Activated CD8-positive, alpha-beta memory T cell treated with anti-CD3 and anti-CD28 coated beads, Interleukin-2, amount 50 U/mL, for 24 hours (primary cell): ENCODE data around the gene ADCY9.

Experiments used
- DNase-seq: peaks from one replicate; pipeline ENCODE4 v3.0.0-alpha.2; 2020; ENCODE audit errors: extremely low read depth

ADCY9 gene

DNA sequence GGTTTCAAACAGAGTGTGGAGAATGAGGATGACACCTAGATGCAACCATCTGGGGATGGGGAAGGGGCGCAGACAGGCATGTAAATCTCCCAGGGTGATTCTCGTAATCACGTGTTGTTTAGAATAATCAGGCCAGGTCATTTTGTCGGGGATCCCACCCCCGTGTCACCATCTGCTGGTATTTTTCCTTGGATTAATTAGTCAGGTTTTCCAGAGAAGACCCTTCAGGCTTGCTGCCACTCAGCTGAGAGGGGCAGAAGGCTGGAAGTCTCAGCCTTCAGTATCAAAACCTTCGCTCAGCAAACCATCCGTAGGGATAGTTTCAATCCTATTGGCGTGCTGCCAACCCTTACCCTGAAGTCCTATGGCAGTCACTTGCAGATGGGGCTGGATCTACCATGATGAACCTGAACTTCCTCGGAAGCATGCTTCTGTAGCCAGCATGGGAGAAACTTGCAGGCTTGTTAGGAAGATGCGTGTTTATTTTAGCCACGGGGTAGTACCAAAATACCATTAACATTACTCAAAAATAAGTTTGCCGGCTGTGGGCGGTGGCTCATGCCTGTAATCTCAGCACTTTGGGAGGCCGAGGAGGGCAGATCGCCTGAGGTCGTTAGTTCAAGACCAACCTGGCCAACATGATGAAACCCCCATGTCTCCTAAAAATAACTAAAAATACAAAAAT, 7.5 kb upstream of the ADCY9 start:
- no peak for DNase-seq

DNA sequence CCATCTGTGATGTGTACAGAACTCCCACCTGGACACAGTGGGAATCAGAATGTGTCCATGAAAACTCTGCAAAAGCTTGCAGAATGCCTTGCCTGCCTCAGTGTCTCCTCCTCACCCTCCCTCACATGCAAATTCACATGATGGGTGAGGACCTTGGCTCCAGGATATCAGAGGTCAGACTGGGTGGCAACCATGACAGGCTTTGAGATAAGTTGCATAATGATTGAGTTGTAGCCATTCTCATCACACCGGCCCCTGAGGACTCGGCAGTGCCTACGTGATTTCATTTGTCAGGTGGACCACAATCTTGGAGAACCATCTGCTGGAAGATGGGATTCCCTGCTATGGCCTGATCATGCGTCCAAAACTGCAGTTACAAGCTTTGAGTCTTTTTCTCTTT, 3.9 kb upstream of the ADCY9 start:
- DNase-seq: no peak

DNA sequence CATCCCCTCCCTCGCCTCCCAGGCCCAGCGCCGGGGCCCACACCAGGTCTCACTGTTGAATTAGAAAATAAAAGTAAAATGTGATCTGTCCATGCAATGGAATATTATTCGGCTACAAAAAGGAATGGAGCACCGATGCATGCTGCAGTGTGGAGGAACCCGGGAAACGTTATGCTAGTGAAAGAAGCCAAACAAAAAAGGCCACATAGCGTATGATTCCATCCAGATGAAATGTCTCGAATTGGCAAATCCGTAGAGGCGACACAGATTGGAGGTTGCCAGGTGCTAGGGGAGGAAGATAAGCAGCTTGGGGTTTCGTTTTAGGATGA, 972 bp upstream of the ADCY9 start:
- no peak for DNase-seq

DNA sequence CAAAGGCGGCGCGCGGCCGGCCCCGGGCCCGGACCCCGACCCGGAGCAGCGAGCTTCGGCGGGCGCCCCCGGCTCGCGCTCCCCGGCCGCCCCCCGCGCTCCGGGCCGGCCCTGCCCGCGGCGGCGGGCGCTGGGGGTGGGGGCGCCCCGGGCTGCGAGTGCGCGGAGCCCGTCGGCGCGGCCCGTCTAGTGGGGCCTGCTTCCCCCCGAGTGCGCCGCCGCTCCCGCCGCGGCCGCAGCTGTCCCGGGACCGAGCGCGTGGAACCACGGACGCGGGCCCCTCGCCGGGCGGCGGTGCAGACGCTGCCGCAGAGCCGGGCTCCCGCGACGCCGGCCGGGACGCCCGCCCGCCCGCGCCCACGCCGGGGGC, 308 bp downstream of the ADCY9 start:
- DNase-seq: no peak

DNA sequence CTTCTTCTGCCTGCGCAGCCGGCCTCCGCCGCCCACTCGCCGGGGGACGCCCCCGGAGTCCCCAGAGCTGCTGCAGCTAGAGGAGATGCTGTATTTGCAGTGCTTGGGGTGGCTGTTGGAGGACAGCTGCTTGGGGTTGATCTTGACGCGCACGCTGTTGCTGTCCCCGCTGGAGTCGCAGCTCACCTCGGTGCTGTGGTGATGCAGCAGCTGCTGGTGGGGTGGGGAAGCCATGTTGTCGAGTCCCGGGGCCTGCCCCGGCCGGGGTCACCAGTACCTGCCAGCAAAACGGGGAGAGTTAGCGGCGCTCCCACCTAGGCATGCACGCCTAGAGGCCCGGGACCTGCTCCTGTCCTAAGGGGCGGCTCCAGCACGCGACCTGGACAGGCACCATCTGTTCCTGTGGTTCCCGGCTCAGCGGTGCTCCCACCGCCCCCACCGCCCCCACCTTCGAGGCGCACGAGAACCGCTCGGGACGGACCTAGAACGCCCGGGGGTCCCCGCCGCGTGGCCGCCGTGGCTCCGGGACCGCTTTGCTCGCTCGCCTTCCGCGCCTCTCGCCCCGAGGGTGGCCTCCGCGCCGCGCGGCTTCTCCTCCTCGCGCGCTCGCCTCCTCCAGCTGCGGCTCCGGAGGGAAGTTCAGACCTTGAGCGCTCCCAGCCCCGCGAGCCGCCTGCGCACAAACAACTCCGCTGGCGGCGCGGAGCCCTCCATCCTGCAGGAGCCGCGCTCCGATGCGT, 863 bp downstream of the ADCY9 start:
- DNase-seq: no peak

DNA sequence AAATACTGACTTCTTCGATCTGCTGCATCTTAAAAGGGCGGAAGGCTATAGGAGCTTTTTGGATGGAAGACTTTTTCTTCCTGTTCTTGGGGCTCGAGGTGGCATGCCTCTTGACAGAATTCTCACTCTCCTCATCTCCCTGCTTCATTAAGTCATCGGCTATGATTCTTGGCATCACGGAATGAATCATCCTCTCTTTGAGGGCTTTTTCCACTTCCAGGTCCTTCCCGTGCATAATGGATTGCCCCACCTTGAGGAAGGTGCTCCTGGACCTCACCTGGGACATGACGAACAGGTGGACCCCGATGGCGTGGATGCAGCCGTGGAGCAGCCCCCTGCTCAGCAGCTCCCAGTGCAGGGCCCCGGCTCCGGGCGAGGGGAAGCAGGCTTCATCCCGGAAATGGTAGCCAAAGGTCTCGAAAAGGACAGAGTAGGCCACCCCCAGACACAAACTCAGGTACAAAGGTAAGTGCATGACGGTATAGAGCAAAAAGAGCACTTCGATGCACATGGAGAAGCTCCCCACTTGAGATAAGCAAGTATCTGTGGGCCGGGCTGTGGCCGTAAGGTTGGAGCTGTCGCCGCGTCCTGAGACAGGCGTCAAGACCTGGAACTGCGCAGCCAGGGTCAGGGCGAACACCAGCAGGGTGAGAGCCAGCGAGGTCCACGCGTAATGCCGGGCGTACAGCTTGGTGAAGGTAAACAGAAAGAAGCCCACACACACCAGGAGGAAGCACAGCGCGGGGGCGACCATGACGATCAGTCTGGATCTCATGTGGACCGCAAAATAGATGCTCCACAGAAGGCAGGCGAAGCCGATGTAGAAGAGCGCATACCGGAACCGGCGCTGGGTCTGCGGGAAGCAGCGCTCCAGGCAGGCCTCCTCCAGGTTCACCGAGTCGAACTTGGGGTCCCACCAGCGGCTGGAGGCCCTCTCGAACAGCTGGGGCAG, 1.7 kb downstream of the ADCY9 start:
- DNase-seq: no peak

DNA sequence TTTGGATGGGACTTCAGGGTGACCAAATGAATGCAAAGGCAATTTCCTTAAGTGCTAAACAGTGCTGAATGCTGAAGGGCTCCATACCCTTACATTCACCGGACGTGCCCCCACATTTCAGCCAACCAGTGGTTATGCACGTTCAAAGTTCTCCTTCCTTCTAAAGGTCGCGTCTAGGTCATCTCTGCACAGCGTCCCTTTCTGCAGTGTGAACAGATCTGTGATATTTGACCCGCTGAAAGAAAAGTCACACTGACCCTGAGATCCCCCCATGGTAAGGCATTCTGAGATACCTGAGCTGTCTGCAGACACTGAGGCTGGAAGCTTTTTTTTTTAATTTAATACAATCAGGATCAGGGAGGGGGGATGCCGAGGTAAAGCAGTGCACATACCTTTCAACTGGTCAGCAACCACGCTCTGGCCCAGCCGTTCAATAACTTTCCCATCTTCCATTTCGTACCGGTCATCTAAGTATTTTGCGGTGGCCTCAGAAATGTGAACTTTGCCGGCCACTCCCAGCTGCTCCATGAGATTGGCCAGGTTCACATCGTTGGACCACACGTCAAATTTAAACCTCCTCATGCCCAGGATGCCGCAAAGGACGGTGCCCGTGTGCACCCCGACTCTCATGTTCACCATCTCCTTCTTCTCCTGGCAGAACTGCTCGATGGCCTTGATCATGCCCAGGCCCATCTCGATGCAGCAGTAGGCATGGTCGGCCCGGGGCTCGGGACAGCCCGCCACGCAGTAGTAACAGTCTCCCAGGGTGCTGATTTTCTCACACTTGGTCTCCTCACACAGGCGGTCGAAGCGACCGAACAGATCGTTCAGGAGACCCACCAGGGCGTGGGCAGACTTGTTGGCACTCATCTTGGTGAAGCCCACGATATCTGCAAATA, 2.6 kb downstream of the ADCY9 start:
- DNase-seq: no peak

DNA sequence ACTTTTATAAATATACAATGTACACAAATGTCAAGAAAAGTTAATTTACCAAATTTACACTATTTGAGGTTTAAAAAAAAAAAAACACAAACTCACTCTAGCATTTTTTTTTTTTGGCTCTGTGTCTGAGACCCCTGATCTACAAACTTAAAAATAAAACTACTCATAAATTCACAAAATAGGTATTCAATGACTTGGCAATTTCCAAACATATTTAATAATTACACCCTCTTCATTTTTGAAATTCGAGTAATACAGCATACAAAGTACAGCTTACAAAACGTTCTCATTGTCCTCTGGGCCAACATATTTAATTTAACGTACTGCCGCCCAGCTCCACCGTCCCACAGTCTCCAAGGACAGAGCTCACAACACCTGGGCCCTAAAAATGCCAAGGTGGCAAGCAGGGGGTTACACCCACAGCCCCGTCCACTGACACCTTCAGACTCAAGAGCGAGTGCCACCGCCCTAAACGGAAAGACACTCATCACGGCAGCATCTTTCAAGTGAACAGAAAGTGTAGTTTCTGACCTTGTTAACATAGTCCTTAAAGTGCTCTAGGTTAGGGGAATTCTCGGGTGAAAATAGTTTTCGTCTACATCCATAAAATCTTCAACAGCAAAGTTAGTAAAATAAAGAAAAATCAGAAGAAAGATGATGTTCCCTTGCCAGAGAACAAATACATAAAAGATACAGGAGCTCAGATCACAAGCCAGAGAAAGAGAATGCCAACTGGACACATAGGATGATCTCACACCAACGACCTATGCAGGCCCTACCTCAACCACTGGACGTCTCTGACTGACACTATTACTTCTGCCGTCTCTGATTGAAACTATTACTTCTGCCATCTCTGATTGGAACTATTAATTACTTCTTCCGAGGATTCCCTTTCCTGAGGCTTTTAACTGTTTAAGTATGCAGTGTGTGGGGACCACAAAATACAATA, 4.2 kb downstream of the ADCY9 start:
- DNase-seq: no peak

DNA sequence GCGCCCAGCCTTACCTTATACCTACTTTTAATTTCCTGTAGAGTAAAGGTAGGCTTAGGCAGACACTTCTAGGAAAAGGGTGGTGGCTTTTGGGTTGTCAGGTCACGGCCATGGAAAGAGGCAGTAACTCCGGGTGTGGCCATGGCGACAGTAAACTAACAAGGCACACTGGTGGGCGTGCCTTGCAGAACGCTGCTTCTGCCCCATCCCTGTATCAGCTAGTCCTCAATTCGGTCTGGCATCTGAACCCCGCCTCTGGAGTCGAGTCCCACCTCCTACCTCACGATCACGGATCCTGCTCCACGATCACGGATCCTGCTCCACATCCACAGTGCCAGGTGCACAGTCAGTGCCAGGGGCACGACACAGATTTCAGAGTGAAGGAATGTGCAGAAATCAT, 5.6 kb downstream of the ADCY9 start:
- no peak for DNase-seq

DNA sequence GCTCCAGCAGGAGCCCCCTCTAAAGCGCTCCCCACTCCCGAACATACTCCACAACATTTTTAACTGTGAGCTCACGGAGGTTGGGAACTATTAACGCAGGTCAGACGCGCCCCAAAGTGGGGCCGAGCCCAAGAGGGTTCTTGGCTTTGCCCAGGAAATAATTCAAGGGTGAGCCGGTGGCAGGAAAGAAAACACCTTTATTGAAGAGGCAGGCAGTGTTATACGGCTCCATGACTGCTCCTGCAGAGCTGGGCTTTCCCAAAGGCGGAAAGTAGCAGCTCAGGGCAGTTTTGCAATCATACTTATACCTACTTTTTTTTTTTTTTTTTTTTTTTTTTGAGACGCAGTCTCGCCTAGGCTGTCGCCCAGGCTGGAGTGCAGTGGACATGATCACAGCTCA, 6.2 kb downstream of the ADCY9 start:
- DNase-seq: no peak

DNA sequence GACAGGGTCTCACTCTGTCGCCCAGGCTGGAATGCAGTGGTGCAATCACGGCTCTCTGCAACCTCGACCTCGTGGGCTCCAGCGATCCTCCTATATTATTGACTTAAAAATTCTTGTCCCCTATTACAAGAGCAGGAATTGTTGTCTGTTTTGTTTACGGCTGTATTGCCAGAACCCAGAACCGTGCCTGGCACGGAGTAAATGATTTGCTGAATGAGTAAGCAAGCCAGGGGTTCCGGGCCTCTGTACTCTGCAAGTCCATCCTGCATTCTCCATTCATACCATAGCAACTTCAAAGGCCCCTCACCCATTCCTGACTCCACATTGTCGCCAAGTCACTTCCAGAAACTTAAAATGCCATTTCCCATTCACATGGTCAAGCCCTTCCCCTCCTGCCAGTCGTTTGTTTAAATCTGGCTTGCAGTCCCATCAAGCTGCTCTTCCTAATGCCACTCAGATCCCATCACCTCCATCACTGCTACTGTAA, 6.9 kb downstream of the ADCY9 start:
- DNase-seq: no peak

DNA sequence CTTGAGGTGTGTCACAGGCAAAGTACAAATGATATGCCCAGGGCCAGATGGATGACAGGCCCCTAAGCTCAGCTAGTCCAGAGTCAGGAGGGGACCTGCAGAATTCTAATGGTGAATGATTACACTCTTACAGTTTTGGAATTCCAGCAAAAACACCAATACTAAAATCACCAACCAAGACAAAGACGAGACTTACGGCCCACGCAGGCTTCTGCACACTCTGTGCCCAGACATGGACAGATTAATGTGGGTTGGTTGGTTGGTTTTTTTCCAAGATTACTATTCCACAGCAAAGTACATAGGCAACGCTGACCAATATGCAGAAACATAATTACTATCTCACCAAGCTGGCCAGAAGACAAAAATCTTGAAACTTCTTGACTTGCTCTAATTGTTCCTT, 9.7 kb downstream of the ADCY9 start:
- DNase-seq: no peak

DNA sequence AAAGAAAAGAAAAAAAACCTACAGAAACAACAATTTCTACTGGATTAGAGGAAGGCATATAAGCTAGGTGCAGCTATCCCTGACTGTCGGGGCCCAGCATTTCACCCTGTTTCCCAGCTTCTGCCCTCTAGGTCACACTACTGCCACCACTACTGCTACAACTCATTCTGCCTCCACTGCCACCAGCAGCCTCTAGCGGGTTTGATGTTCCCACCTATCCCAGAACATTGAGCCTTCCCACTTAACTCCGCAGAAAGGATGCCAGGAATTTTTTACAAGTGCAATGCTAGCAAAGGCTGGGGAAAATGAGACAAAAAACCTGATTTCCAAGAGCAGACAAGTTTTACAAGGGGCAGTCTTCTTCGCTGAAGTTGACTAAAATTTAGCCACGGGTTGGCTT, 10.4 kb downstream of the ADCY9 start:
- no peak for DNase-seq

DNA sequence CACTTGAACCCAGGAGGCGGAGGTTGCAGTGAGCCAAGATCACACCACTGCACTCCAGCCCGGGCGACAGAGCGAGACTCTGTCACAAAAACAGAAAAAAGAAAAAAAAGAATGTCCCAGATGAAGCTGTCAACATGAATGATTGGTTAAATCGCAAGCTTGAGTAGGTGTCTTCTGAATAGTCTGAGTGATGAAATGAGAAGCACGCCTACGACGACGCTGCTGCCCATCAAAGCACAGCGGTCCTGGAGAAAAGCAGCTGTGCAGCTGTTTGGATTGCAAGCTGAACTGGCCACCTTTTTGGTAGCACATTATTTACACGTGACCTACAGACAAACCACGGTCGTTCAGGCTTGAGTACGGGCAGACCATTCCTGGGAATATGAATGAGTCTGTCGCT, 12.5 kb downstream of the ADCY9 start:
- no peak for DNase-seq

DNA sequence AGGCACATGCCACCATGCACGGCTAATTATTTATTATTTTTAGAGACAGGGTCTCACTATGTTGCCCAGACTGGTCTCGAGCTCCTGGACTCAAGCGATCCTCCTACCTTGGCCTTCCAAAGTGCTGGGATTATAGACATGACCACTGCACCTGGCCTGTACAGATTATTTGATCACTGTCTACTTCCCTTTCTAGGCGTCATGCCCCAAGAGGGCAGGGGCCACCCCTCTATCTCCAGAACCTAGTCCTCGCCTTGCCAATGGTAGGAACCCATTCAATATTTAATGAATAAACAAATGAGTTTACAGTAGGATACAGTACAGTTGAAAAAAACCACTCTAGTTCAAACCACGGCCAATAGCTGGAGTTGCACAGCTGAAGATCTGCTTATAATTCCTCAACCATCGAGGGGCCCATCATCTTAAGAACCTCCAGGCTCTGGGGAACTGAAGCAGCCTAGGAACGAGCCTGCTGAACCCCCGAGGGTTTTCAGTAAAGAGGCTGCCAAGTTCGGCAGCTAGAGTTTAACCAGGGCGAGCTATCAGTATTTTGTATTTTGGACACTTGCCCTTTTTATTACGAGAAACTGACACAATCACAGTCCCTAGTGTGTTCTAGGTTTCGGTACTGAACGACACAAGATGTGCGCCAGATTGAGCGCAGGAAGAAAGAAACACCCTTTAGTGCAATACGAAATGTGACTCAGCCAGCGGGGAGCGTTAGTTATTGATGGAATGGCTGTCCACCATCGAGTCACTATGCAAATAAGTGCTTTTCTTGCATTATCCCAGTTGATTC, 14.6 kb downstream of the ADCY9 start:
- DNase-seq: no peak

DNA sequence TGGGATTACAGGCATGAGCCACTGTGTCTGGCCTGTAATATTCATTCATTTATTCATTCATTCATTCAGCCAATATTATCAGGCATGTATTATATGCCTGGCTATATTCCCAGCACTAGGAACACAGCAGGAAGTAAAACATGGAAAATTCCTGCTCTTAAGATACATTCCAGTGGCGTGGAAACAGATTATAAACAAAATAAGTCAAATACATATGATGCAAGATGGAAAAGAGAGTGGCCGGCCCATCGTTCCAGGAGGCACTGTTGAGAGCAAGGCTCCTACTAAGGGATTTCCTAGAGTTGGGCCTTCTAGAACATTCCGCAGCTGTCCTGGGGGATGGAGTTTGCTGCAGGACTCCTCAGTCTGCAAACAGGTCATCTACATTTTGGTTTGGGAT, 17.7 kb downstream of the ADCY9 start:
- no peak for DNase-seq

DNA sequence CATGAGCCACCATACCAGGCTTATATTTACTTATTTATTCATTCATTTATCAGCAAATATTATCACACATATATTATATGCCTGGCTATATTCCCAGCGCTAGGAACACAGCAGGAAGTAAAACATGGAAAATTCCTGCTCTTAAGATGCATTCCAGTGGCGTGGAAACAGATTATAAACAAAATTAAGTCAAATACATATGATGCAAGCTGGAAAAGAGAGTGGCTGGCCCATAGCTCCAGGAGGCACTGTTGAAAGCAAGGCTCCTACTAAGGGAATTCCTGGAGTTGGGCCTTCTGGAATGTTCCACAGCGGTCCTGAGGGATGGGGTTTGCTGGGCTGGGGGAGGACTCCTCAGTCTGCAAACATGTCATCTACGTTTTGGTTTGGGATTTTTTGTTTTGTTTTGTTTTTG, 18.4 kb downstream of the ADCY9 start:
- no peak for DNase-seq

DNA sequence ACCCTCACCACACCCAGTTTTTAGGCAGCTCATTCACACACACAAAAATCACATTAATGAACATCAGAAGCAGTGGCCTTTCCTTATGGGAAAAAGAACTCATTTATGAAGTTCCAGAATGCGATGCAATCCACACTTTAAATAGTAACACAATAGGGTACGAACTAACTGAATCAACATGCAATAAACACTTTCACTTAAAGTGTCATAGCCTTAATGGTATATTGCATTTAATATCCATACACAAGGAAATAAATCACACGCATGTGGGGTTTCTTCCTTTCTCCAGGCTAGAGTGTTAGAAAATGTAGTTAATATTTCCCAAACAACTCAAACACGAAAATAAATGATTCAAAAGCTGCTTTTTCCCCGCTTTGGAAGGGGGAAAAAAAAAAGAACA, 19.7 kb downstream of the ADCY9 start:
- DNase-seq: no peak

DNA sequence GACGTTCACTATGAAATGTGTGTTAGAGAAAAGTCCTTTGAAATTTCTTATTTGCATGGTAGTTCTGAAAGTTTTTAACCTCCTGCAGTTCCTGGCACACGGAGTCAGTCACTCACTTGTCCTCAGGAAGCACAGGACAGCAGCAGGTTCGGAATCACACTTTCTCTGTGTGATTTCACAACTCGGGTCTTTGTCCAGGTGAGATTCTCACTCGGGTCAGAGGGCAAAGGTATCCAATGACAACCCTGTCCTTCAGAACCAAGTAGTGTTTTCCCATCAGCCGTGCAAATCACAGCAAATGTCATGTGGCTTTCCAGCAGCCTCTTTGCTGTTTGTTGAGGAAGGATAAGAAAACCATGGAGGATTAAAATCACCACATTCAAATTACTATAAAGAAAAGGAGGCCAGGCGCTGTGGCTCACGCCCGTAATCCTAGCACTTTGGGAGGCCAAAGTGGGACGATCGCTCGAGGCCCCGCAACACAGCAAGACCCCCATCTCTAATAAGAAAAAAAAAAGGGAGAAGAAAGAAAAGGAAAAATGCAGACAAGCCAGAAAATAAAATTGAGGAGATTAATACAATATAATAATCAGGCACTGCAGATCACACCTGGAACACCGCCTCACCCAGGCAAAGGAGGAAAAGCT, 22.0 kb downstream of the ADCY9 start:
- DNase-seq: no peak
